Natural killer cell treated with Interleukin-12 subunit alpha and Interleukin-12 subunit beta and Interleukin-15 and Interleukin-18, amount 100 ng/mL, for 72 hours (primary cell): Measurements from ENCODE around the gene PDPN. TPM values are rescaled to one million over a fixed set of nuclear protein-coding genes. Genes with fewer than 3 reads are reported as not detected.

ENCODE experiments used
- ATAC-seq, 2 donors: fragments of 150-1000 bp; cut with Tn5 transposase in 1 of 2; sonication (Bioruptor Pico), chemical (Tn5 transposase) in 1 of 2; 2 replicates each; pipeline ENCODE4 v1.10.0; 2021
- DNase-seq: peaks from one replicate; pipeline ENCODE4 v3.0.0; 2022; ENCODE audit warnings: low spot score
- H3K27ac Mint-ChIP-seq, 2 donors: 1 replicate in 1 of 2; 2 replicates in 1 of 2; pipeline ENCODE4 v1.8.0; 2022; ENCODE audit warnings: mixed read lengths in 2 of 2, mild to moderate bottlenecking in 1 of 2, moderate library complexity in 1 of 2
- H3K27me3 Mint-ChIP-seq, 2 donors: 1 replicate in 1 of 2; 2 replicates in 1 of 2; pipeline ENCODE4 v1.8.0; 2022; ENCODE audit warnings: mixed read lengths in 2 of 2
- H3K36me3 Mint-ChIP-seq: one replicate; pipeline ENCODE4 v1.8.0; 2022; ENCODE audit warnings: mixed read lengths
- H3K4me1 Mint-ChIP-seq, 2 donors: 1 replicate in 1 of 2; 2 replicates in 1 of 2; pipeline ENCODE4 v1.8.0; 2022; ENCODE audit warnings: low read depth in 2 of 2, mixed read lengths in 2 of 2, mild to moderate bottlenecking in 1 of 2
- H3K4me3 Mint-ChIP-seq: one replicate; pipeline ENCODE4 v1.8.0; 2022; ENCODE audit warnings: mixed read lengths
- H3K9me3 Mint-ChIP-seq: 2 replicates; pipeline ENCODE4 v1.8.0; 2022; ENCODE audit warnings: mixed read lengths
- total RNA-seq, 2 donors: library from RNA; stranded (reverse); gene quantifications; one replicate each; pipeline ENCODE4 v1.2.3, GENCODE V29; 2022

Gene PDPN
- total RNA-seq, 2 donors from 2014 or later: not detected

DNA sequence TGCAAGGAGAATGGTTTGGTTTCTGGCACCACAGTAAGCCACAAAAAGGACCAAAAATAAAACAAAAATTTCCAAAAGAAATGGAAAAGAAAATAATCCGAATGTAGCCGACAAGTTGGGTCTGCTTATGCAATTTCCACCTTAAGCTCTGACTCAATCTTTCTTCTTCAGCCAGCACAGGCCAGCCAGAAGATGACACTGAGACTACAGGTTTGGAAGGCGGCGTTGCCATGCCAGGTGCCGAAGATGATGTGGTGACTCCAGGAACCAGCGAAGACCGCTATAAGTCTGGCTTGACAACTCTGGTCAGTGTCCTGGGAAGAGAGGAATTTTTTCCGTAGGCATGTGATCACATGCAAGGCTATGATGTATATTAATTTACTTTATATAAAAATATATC is 23.4 kb downstream of the PDPN start:
- Mint-ChIP-seq H3K9me3 (no peaks in the 10 kb centered on the region), H3K27me3 (peaks cover 16 to 25% of the 10 kb centered on the region in 2 donors), H3K27ac (no peak overlapping the region), H3K4me1 (no peaks in the 10 kb centered on the region), H3K4me3 (no peak overlapping the region), H3K36me3 (no peaks in the 10 kb centered on the region)
- DNase-seq: no peak
- no peak for ATAC-seq

GRCh38 chr1:13616234-13616633 is 32.6 kb downstream of the PDPN start:
- DNase-seq (no peak), ATAC-seq (no peak)
- no peak overlapping the region for H3K27ac Mint-ChIP-seq
- peaks cover 10 to 43% of the 10 kb centered on the region in 2 donors for H3K27me3 Mint-ChIP-seq
- no peak overlapping the region for H3K4me3 Mint-ChIP-seq
- H3K4me1 Mint-ChIP-seq: no peaks in the 10 kb centered on the region
- no peaks in the 10 kb centered on the region for H3K36me3 Mint-ChIP-seq
- H3K9me3 Mint-ChIP-seq: no peaks in the 10 kb centered on the region

DNA sequence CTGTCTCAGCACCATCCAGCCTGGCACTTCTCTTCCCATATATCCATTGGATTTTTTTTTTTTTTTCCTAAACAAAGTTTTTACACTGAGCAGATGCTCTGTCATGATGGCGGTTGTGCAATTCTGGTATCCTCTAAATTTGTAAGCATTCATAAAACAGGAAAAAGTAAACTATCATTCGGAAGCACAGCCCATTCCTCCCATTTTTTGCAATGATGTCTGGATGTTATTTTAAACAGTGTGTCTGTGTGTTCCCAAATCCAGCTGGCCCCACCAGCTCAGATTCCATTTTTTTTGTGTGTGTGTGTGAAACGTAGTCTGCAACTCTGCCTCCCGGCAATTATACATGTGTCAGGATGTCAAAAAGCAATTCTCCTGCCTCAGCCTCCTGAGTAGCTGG is 33.5 kb downstream of the PDPN start:
- ATAC-seq: no peak
- no peak overlapping the region for H3K27ac Mint-ChIP-seq
- DNase-seq: no peak
- H3K9me3 Mint-ChIP-seq: no peaks in the 10 kb centered on the region
- H3K4me1 Mint-ChIP-seq: no peaks in the 10 kb centered on the region
- H3K4me3 Mint-ChIP-seq: no peak overlapping the region
- no peaks in the 10 kb centered on the region for H3K36me3 Mint-ChIP-seq
- H3K27me3 Mint-ChIP-seq: peaks cover 8 to 45% of the 10 kb centered on the region in 2 donors

GRCh38 chr1:13617773-13618172 is 34.1 kb downstream of the PDPN start:
- Mint-ChIP-seq H3K27me3 (peaks cover 8 to 49% of the 10 kb centered on the region in 2 donors), H3K27ac (no peak overlapping the region), H3K4me3 (no peak overlapping the region), H3K36me3 (no peaks in the 10 kb centered on the region), H3K9me3 (no peaks in the 10 kb centered on the region), H3K4me1 (no peaks in the 10 kb centered on the region)
- no peak for ATAC-seq
- DNase-seq: no peak

DNA sequence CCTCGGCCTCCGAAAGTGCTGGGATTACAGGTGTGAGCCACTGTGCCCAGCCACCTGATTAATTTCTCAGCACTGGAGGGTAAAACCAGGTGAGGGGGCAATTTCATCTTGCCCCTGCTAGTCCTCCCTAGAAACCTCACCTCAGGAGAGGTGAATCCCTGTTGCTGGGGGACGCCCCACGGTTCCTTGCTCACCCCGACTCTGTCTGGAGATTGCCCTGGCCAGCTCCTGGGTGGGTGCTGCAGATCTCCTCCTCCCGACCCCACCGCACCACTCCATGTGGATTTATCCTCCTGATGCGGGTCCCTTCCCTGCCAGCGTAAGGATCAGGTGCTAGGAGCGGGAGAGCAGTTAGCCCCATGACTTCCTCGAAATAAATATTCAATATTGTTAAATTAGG is 34.9 kb downstream of the PDPN start:
- H3K27me3 Mint-ChIP-seq: peaks cover 8 to 52% of the 10 kb centered on the region in 2 donors
- no peak for ATAC-seq
- no peaks in the 10 kb centered on the region for H3K36me3 Mint-ChIP-seq
- H3K9me3 Mint-ChIP-seq: no peaks in the 10 kb centered on the region
- no peak for DNase-seq
- no peak overlapping the region for H3K4me3 Mint-ChIP-seq
- no peak overlapping the region for H3K27ac Mint-ChIP-seq
- H3K4me1 Mint-ChIP-seq: no peaks in the 10 kb centered on the region

DNA sequence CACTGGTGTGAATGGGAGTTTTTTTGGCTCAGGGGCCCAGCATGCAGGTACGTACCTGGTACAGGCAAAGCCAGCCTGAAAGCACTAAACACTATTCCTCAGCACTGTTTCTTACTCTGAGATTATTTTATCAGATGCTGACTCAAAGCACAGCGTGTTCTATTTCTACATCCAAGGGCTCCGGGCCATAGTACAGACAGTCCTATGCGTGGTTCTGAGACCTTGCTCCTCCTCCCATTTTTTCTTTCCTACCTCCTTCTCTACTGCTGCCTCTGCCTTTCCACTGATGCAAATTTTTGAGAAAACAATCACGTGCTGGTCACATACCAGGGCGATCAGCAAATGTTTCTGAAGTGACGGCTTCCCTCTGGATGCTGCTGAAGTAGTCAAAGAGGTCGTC is 36.3 kb downstream of the PDPN start:
- H3K4me1 Mint-ChIP-seq: no peaks in the 10 kb centered on the region
- H3K4me3 Mint-ChIP-seq: no peak overlapping the region
- H3K9me3 Mint-ChIP-seq: no peaks in the 10 kb centered on the region
- ATAC-seq (no peak), DNase-seq (no peak)
- H3K27me3 Mint-ChIP-seq: peaks cover 6 to 42% of the 10 kb centered on the region in 2 donors
- no peaks in the 10 kb centered on the region for H3K36me3 Mint-ChIP-seq
- no peak overlapping the region for H3K27ac Mint-ChIP-seq

DNA sequence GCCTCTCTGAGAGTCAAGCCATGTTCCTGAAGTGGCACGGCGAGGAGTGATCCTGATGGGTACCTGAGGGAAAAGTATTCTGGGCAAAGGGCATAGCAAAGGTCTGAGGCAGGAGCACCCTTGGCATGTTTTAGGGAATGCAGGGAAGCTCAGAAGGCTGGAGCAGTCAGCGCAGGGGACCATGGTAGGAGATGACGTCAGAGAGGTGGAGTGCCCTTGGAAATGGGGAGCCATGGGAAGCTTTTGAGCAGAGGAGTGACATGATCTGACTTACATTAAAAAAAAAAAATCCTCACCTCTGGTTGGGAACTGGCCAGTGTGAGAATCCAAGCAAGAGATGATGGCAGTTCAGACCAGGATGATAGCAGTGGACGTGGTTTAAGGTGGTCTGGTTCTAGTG is 37.2 kb downstream of the PDPN start:
- H3K27ac Mint-ChIP-seq: no peak overlapping the region
- H3K4me3 Mint-ChIP-seq: no peak overlapping the region
- no peaks in the 10 kb centered on the region for H3K36me3 Mint-ChIP-seq
- no peaks in the 10 kb centered on the region for H3K4me1 Mint-ChIP-seq
- DNase-seq (no peak), ATAC-seq (no peak)
- peaks cover 3 to 33% of the 10 kb centered on the region in 2 donors for H3K27me3 Mint-ChIP-seq
- H3K9me3 Mint-ChIP-seq: no peaks in the 10 kb centered on the region

GRCh38 chr1:13622446-13622845 is 38.8 kb downstream of the PDPN start:
- ATAC-seq: no peak
- Mint-ChIP-seq H3K36me3 (no peaks in the 10 kb centered on the region), H3K27me3 (peaks cover 3 to 31% of the 10 kb centered on the region in 2 donors)

GRCh38 chr1:13623021-13623637 is 39.5 kb downstream of the PDPN start:
- Mint-ChIP-seq H3K9me3 (no peaks in the 10 kb centered on the region), H3K27me3 (peaks cover 3 to 31% of the 10 kb centered on the region in 2 donors)
- no peak for ATAC-seq

More at GRCh38 chr1:13622446-13622845, 38.8 kb downstream of the PDPN start:
- DNase-seq: no peak
- Mint-ChIP-seq H3K9me3 (no peaks in the 10 kb centered on the region), H3K4me3 (no peak overlapping the region), H3K27ac (no peak overlapping the region), H3K4me1 (no peaks in the 10 kb centered on the region)

GRCh38 chr1:13624526-13624925 is 40.9 kb downstream of the PDPN start:
- DNase-seq (no peak), ATAC-seq (no peak)
- Mint-ChIP-seq H3K4me3 (no peak overlapping the region), H3K4me1 (no peaks in the 10 kb centered on the region), H3K27ac (no peak overlapping the region), H3K36me3 (no peaks in the 10 kb centered on the region), H3K9me3 (no peaks in the 10 kb centered on the region), H3K27me3 (peaks cover 5 to 31% of the 10 kb centered on the region in 2 donors)

More at GRCh38 chr1:13623021-13623637, 39.5 kb downstream of the PDPN start:
- DNase-seq: no peak
- no peak overlapping the region for H3K4me3 Mint-ChIP-seq
- H3K4me1 Mint-ChIP-seq: no peaks in the 10 kb centered on the region
- no peak overlapping the region for H3K27ac Mint-ChIP-seq
- no peaks in the 10 kb centered on the region for H3K36me3 Mint-ChIP-seq

DNA sequence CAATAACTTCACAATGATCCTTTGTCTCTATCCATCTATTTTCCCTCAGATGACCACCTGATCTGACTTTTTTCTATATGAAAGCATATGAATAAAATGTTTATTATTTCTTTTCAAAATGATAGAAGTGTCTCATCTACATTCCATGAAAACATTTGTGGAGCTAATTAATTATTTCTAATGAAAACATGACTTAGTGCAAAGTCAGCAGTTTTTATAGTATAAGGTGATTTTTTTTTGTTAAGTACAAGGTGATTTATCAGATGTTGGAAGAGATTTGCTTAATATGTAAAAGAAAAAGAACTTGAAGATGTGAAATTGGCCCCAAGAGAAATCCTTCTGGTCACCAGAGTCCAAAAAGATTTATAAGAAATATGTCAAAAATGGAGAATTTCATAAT is 43.5 kb downstream of the PDPN start:
- peaks cover 2 to 13% of the 10 kb centered on the region in 2 donors for H3K27me3 Mint-ChIP-seq
- peaks cover 5% of the 10 kb centered on the region for H3K36me3 Mint-ChIP-seq
- no peak overlapping the region for H3K27ac Mint-ChIP-seq
- ATAC-seq (no peak), DNase-seq (no peak)
- H3K4me3 Mint-ChIP-seq: no peak overlapping the region
- H3K4me1 Mint-ChIP-seq: no peaks in the 10 kb centered on the region
- no peaks in the 10 kb centered on the region for H3K9me3 Mint-ChIP-seq

GRCh38 chr1:13628218-13628617 is 44.6 kb downstream of the PDPN start:
- peaks cover 5% of the 10 kb centered on the region for H3K36me3 Mint-ChIP-seq
- DNase-seq: no peak
- peaks cover 2 to 5% of the 10 kb centered on the region in 2 donors for H3K27me3 Mint-ChIP-seq
- ATAC-seq: no peak
- no peak overlapping the region for H3K4me3 Mint-ChIP-seq
- H3K4me1 Mint-ChIP-seq: no peaks in the 10 kb centered on the region
- no peak overlapping the region for H3K27ac Mint-ChIP-seq
- no peaks in the 10 kb centered on the region for H3K9me3 Mint-ChIP-seq

- DNase-seq (no peak), ATAC-seq (no peak)
- no peaks in the 10 kb centered on the region for H3K9me3 Mint-ChIP-seq
- H3K4me3 Mint-ChIP-seq: no peak overlapping the region
- H3K27ac Mint-ChIP-seq: no peak overlapping the region
- peaks cover 2 to 5% of the 10 kb centered on the region in 2 donors for H3K27me3 Mint-ChIP-seq
- H3K4me1 Mint-ChIP-seq: no peaks in the 10 kb centered on the region
- peaks cover 5% of the 10 kb centered on the region for H3K36me3 Mint-ChIP-seq
Observed at GRCh38 chr1:13628711-13629110, 45.1 kb downstream of the PDPN start.

DNA sequence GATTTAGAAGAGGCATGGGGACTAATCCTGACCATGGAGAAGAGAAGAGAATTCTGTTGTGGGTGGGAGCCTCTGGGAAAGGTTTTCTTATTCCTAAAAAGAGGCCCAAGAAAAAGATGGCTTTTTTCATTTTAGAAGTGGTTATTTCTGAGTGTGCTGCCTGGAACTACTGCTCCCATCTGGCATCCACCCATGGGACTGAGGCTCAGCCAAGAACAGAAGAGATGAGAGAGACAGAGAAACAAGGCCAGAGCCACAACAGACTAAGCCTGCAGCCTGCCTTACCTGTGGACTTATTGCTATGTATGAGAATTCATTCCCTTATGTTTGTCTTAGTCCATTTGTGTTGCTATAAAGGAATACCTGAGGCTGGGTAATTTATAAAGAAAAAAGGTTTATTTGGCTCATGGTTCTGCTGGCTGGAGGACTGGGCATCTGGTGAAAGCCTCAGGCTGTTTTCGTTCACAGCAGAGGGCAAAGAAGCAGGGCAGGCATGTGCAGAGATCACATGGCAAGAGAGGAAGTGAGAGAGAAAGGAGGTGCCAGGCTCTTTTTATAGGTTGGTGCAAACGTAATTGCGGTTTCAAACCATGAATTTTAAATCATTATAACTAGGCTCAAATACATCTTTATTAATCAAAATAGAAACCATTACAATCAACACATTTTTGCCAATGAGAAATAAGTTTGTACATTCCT is 58.8 kb downstream of the PDPN start:
- Mint-ChIP-seq H3K27me3 (peaks cover 20 to 21% of the 10 kb centered on the region in 2 donors), H3K9me3 (peaks cover 10% of the 10 kb centered on the region), H3K36me3 (peaks cover 17% of the 10 kb centered on the region), H3K4me1 (no peaks in the 10 kb centered on the region), H3K27ac (no peak overlapping the region), H3K4me3 (no peak overlapping the region)
- DNase-seq (no peak), ATAC-seq (no peak)
